Neural cell (in vitro differentiated cells): ENCODE data around the gene MMP20.

ENCODE experiments used
- CTCF ChIP-seq: fragments of 450-650 bp; IDR thresholded peaks from 2 replicates; pipeline ENCODE4 v1.5.1; 2014; ENCODE audit warnings: antibody characterized with exemption, mild to moderate bottlenecking, moderate library complexity; ENCODE audit not compliant: poor library complexity, severe bottlenecking
- EP300 ChIP-seq: fragments of 450-650 bp; conservative IDR thresholded peaks from 2 replicates; pipeline ENCODE4 v1.6.1; 2014; ENCODE audit warnings: antibody characterized with exemption, mild to moderate bottlenecking, moderate library complexity; ENCODE audit not compliant: poor library complexity, severe bottlenecking
- EZH2 ChIP-seq: fragments of 200-600, 300-800 bp; shearing (Covaris generic), sonication (generic); IDR thresholded peaks from 2 replicates; pipeline ENCODE4 v1.6.1; 2014; ENCODE audit warnings: antibody characterized with exemption, low read length, borderline replicate concordance, mild to moderate bottlenecking; ENCODE audit not compliant: insufficient read depth, poor library complexity, severe bottlenecking
- MXI1 ChIP-seq: fragments of 450-650 bp; conservative IDR thresholded peaks from 2 replicates; pipeline ENCODE4 v1.6.1; 2014; ENCODE audit warnings: antibody characterized with exemption, mild to moderate bottlenecking; ENCODE audit not compliant: poor library complexity, severe bottlenecking
- POLR2AphosphoS5 ChIP-seq: IDR thresholded peaks from 2 replicates; pipeline ENCODE4 v1.6.1; 2012
- RAD21 ChIP-seq: fragments of 450-650 bp; conservative IDR thresholded peaks from 2 replicates; pipeline ENCODE4 v1.6.1; 2014; ENCODE audit warnings: antibody characterized with exemption, mild to moderate bottlenecking, moderate library complexity

- TF ChIP-seq CTCF (no peak), MXI1 (no peak), EZH2 (no peak), RAD21 (no peak), POLR2AphosphoS5 (no peak), EP300 (no peak)
These were observed 48.0 kb downstream of the MMP20 start for GRCh38 chr11:102577182-102577581.
